Stimulated activated naive CD8-positive, alpha-beta T cell treated with anti-CD3 and anti-CD28 coated beads, Interleukin-15, Interleukin-2, amounts not matched to agents 100 ng/mL and 50 ng/mL, for 24 hours (primary cell): ENCODE measurements around the gene CBX2.

ENCODE experiments used
- H3K27ac Mint-ChIP-seq: one replicate; pipeline ENCODE4 v1.8.0; 2021; ENCODE audit warnings: mild to moderate bottlenecking, mixed read lengths
- H3K27me3 Mint-ChIP-seq: one replicate; pipeline ENCODE4 v1.8.0; 2021; ENCODE audit warnings: mixed read lengths
- H3K36me3 Mint-ChIP-seq: one replicate; pipeline ENCODE4 v1.8.0; 2021; ENCODE audit warnings: low read depth, mixed read lengths
- H3K4me1 Mint-ChIP-seq: one replicate; pipeline ENCODE4 v1.8.0; 2021; ENCODE audit warnings: low read depth, mixed read lengths
- H3K4me3 Mint-ChIP-seq: one replicate; pipeline ENCODE4 v1.8.0; 2021; ENCODE audit warnings: mild to moderate bottlenecking, mixed read lengths
- H3K9me3 Mint-ChIP-seq: one replicate; pipeline ENCODE4 v1.8.0; 2021; ENCODE audit warnings: mixed read lengths

CBX2 gene

DNA sequence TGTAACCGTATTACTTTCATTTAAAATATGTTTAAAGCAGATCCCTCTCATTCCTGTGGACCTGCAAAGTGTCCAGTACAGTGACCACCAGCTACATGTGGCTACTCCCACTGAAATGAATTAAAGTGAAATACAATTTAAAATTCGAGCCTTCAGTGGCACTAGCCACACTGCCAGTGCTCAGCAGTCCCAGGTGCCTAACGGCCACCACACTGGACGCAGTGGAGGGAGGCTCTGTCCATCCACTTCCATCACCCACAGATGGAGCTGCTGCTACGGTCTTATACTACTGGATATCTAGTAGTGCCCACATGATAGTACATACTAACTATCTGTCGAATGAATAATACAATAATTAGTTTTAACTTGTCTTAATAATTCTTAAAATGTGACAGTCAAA is 2.3 kb upstream of the CBX2 start:
- no peak overlapping the region for H3K27ac Mint-ChIP-seq
- H3K27me3 Mint-ChIP-seq = peaks cover 62% of the 10 kb centered on the region
- no peaks in the 10 kb centered on the region for H3K9me3 Mint-ChIP-seq
- H3K4me3 Mint-ChIP-seq = no peak overlapping the region
- no peaks in the 10 kb centered on the region for H3K36me3 Mint-ChIP-seq
- H3K4me1 Mint-ChIP-seq = peaks cover 15% of the 10 kb centered on the region

- no peaks in the 10 kb centered on the region for H3K36me3 Mint-ChIP-seq
- no peaks in the 10 kb centered on the region for H3K9me3 Mint-ChIP-seq
- H3K4me1 Mint-ChIP-seq = peaks cover 23% of the 10 kb centered on the region
- peaks cover 72% of the 10 kb centered on the region for H3K27me3 Mint-ChIP-seq
- peak overlapping the region; percentile 27 for H3K4me3 Mint-ChIP-seq
- no peak overlapping the region for H3K27ac Mint-ChIP-seq
These were observed 1.4 kb upstream of the CBX2 start for GRCh38 chr17:79776376-79777119.

DNA sequence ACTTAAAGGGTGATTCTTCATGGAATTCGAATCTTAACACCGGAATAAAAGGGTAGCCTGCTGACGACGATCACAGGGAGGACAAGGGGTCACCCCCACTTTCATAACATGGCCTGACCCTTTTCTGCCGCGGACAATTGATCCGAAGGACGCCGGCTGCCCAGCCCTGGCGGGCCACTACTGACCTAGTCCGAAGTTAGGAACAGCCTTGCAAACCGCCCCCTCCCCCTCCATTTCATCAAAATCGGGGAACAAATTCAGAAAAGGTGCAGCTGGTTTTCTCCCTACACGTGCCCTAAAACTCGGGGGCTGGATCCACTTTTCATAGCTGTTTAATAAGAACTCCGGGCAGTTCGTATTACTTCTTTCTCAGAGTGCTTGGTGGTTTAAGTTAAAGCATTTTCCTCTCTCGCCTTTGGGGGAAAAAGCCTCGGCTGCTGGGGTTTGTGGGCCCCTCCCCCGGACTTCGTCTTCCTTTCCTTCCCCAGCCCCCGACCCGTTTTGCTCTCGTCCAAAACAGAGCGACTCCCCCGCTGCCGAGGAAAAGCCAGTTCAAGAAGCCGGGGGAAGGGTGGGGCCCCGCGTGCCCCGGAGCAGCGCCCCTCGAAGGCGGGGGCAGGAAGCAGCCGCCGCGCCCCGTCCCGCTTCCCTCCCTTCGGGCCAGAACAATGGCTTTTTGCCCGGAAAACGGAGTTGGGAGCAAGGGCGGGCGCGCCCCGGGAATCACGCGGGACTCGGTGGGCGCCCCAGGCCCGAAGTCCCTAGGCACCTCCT is 641 bp upstream of the CBX2 start:
- Mint-ChIP-seq H3K4me1 (peaks cover 28% of the 10 kb centered on the region), H3K27ac (no peak overlapping the region), H3K4me3 (peak overlapping the region; percentile 27), H3K27me3 (peaks cover 69% of the 10 kb centered on the region), H3K36me3 (no peaks in the 10 kb centered on the region), H3K9me3 (no peaks in the 10 kb centered on the region)

DNA sequence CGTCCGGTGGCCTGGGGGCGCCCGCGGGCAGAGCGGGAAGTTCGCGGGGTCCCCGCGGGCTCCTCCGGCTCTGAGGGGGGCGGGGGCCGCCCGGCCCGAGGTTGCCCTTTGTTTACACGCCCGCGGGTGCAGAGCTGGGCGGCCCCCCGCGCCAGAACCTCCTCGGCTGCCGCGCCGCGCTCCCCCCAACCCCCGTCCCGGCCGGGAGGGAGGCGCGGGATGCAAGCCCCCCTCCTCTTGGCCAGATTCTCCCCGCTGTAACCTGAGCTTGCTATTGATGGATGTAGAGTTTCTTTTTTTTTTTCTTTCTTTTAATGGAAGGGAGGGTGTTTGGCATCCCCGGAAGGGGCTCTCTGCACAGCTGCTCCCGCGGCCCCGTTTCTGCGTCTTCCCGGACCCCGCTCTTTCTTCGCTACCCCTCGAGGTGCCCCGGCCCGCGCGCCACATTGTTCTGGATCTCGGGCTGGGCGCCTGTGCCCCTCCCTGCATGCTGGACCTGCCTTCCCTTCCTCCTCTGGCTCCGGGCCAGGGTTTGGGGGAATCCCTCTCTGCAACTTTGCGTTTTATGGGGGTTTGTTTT is 646 bp downstream of the CBX2 start:
- peaks cover 28% of the 10 kb centered on the region for H3K4me1 Mint-ChIP-seq
- peaks cover 68% of the 10 kb centered on the region for H3K27me3 Mint-ChIP-seq
- H3K4me3 Mint-ChIP-seq = peak overlapping the region; percentile 87
- peak overlapping the region; percentile 79 for H3K27ac Mint-ChIP-seq
- no peaks in the 10 kb centered on the region for H3K9me3 Mint-ChIP-seq
- no peaks in the 10 kb centered on the region for H3K36me3 Mint-ChIP-seq

- peaks cover 28% of the 10 kb centered on the region for H3K4me1 Mint-ChIP-seq
- H3K4me3 Mint-ChIP-seq = peak overlapping the region; percentile 87
- peak overlapping the region; percentile 79 for H3K27ac Mint-ChIP-seq
- H3K36me3 Mint-ChIP-seq = no peaks in the 10 kb centered on the region
- H3K27me3 Mint-ChIP-seq = peaks cover 63% of the 10 kb centered on the region
- no peaks in the 10 kb centered on the region for H3K9me3 Mint-ChIP-seq
These were observed 1.2 kb downstream of the CBX2 start for GRCh38 chr17:79779084-79779529.

GRCh38 chr17:79779661-79780365 is 1.9 kb downstream of the CBX2 start:
- H3K4me1 Mint-ChIP-seq = peaks cover 28% of the 10 kb centered on the region

DNA sequence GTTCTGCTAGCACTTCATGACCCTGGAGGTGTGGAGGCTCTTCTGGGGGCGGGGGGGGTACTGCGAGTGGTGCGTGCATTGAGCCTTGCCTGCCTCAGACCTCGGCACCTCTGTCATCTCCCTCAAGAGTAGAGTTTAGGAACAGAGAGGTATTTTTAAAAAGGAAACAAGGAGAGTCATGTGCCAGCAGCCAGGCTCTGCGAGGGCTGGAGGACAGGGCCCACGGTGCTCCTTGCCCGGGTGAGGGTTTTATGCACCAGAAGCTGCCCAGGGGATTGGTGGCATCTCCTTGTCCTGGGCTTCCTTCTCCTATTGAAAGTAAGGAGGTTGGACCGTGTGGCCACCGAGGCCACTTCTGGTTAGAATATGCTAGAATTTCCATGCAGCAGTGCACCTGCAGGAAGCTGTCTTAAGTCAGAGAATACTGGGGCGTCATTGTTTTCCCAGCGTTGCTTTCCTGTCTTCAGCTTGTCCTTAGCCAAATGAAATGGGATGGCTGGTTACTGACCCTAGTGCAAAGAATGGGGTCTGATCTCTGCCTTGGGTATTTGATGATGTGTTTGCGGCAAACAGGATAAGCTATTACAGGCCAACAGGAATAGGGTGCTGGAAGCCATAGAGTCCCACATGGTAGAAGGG is 3.2 kb downstream of the CBX2 start:
- H3K4me3 Mint-ChIP-seq = no peak overlapping the region
- no peaks in the 10 kb centered on the region for H3K36me3 Mint-ChIP-seq
- peaks cover 28% of the 10 kb centered on the region for H3K4me1 Mint-ChIP-seq
- no peaks in the 10 kb centered on the region for H3K9me3 Mint-ChIP-seq
- H3K27me3 Mint-ChIP-seq = peaks cover 50% of the 10 kb centered on the region
- no peak overlapping the region for H3K27ac Mint-ChIP-seq

More at GRCh38 chr17:79779661-79780365, 1.9 kb downstream of the CBX2 start:
- Mint-ChIP-seq H3K27ac (no peak overlapping the region), H3K36me3 (no peaks in the 10 kb centered on the region), H3K4me3 (peak overlapping the region; percentile 87), H3K27me3 (peaks cover 57% of the 10 kb centered on the region), H3K9me3 (no peaks in the 10 kb centered on the region)

DNA sequence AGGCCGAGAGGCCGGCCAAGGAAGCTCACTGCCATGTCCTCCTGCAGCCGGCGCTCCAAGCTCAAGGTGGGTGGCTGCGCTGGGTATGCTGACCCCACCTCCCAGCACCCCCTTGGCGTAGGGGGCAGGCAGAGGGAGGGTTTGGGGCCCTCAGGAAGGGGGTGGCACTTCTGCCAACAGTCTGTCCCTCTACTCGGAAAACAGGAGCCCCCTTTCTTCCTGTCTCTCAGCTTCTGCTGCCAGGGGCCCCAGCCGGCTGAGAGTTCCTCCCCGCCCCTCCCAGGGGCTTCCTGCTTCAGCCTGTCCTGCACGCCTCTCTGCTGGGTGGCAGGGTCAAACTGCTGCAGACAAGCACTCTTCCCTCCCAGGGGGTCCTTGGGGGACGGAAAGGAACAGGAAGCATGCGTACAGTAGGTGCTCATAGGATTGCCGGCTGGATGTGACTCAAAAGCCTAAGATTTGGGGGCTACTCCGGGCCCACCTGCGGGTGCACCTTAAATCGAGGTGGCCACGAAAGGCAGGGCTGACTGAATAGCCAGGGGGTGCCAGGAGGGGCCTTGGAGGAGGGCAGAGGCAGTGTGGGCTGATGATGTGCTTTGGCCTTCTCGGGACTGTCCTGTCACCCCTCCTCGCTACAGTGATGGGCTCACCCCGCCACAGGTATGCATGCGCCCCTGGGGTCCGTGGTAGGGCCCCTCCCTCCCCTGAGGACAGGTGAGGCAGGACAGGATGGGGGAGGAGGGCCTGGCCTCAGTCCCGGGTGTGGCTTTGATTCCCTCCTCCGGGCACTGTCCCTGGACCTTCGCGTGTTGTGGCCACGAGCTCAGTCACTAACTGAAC is 4.0 kb downstream of the CBX2 start:
- H3K9me3 Mint-ChIP-seq = no peaks in the 10 kb centered on the region
- H3K4me1 Mint-ChIP-seq = peaks cover 24% of the 10 kb centered on the region
- H3K27me3 Mint-ChIP-seq = peaks cover 47% of the 10 kb centered on the region
- no peaks in the 10 kb centered on the region for H3K36me3 Mint-ChIP-seq
- H3K27ac Mint-ChIP-seq = no peak overlapping the region
- H3K4me3 Mint-ChIP-seq = no peak overlapping the region

- peaks cover 60% of the 10 kb centered on the region for H3K27me3 Mint-ChIP-seq
These were observed 5.9 kb downstream of the CBX2 start for GRCh38 chr17:79783891-79784290.

GRCh38 chr17:79784353-79785016 is 6.5 kb downstream of the CBX2 start:
- no peaks in the 10 kb centered on the region for H3K36me3 Mint-ChIP-seq
- no peak overlapping the region for H3K27ac Mint-ChIP-seq
- peaks cover 17% of the 10 kb centered on the region for H3K4me1 Mint-ChIP-seq
- peaks cover 60% of the 10 kb centered on the region for H3K27me3 Mint-ChIP-seq
- H3K4me3 Mint-ChIP-seq = no peak overlapping the region
- H3K9me3 Mint-ChIP-seq = no peaks in the 10 kb centered on the region

More at GRCh38 chr17:79783891-79784290, 5.9 kb downstream of the CBX2 start:
- Mint-ChIP-seq H3K4me3 (no peak overlapping the region), H3K9me3 (no peaks in the 10 kb centered on the region), H3K36me3 (no peaks in the 10 kb centered on the region), H3K27ac (no peak overlapping the region), H3K4me1 (peaks cover 20% of the 10 kb centered on the region)

- Mint-ChIP-seq H3K36me3 (no peaks in the 10 kb centered on the region), H3K9me3 (no peaks in the 10 kb centered on the region), H3K4me3 (no peak overlapping the region), H3K27ac (no peak overlapping the region), H3K4me1 (peaks cover 15% of the 10 kb centered on the region), H3K27me3 (peaks cover 54% of the 10 kb centered on the region)
These were observed 7.3 kb downstream of the CBX2 start for GRCh38 chr17:79785017-79785899.

DNA sequence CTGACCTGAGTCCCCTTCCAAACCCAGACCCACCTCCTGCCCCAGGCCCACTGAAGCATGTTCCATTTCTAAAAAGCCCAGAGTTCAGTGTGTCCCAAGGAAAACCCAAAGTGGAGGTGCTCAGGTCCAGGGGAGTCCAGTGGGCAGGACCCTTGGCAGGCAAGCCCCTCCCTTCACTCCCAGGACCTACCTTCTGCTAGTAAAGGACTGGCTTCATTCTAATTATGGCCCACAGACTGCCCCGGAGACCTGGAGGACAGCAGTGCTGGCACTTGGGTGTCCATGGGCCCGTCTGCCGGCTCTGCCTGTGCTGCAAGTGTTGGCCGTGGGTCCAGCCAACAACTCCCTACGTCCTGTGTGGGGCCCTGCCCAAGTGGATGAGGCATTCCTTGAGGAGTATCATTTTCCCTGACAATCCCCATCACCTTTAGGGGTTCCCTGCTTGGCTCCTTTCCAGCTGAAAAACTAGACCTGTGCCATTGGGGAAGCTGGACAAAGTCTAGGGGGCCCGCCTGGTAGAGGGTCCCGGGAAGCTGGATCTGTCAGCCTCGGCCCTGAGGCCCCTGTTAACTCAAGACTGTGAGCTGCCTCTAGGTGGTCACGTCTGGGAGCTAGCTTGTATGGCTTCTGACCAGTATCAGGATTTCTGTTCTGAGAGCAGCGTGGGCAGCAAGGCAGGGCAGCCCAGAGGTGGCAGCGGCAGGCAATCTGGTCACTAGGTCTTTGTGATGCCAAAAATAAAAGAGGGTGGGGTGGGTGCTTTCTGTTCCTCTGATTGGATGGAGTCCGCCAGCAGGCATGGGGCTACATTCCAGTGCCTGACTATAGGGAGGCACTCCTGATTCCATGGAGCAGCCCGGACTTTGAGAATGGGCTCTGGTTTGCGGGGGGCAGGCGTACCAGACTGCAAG is 8.2 kb downstream of the CBX2 start:
- Mint-ChIP-seq H3K9me3 (no peaks in the 10 kb centered on the region), H3K36me3 (no peaks in the 10 kb centered on the region), H3K4me3 (no peak overlapping the region), H3K27me3 (peaks cover 51% of the 10 kb centered on the region), H3K4me1 (peaks cover 16% of the 10 kb centered on the region), H3K27ac (no peak overlapping the region)
